ENCODE data around the gene PI4KB.
"Not testable (repeated sequence)": the region's sequence is repeated elsewhere in the genome, so short reads cannot be mapped to it uniquely, and the experiment has no call there.

PI4KB gene

DNA sequence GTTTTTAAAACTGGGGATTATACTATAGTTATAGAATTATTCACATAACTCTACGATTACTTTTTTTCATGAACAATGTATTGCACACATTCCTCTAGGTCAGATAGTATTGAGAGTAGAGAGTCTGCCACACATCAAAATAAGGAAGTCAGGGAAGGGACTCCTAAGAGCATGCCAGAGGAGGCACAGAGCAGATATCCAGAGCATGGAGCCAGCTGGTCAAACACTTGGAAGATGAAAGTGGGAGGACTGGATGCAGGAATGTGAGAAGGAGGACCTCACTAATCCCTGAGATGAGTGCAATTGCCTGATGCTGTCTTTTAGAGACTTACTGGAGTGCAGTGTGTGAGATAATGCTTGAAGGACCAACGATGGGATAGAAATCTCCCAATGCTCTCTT is 29.5 kb upstream of the PI4KB start:
- Mint-ChIP-seq H3K36me3 (peaks cover under 1% of the 10 kb centered on the region), H3K27me3 (no peaks in the 10 kb centered on the region), H3K27ac (peak overlapping the region; percentile 12), H3K4me3 (no peak overlapping the region), H3K4me1 (no peaks in the 10 kb centered on the region), H3K9me3 (peaks cover under 1% of the 10 kb centered on the region)
- DNase-seq (ENCODE audit: low spot score in 2 of 2) (no peak), ATAC-seq (ENCODE audit: low read depth) (no peak)

- Mint-ChIP-seq H3K36me3 (peaks cover 2% of the 10 kb centered on the region), H3K27me3 (no peaks in the 10 kb centered on the region), H3K4me3 (no peak overlapping the region), H3K27ac (no peak overlapping the region), H3K4me1 (peaks cover 9% of the 10 kb centered on the region), H3K9me3 (peaks cover 2% of the 10 kb centered on the region)
- DNase-seq (ENCODE audit: low spot score in 2 of 2) (no peak), ATAC-seq (ENCODE audit: low read depth) (no peak)
These were observed 25.0 kb upstream of the PI4KB start for GRCh38 chr1:151352021-151352718.

GRCh38 chr1:151350323-151350722 is 23.1 kb upstream of the PI4KB start:
- not testable (repeated sequence) for ATAC-seq (ENCODE audit: low read depth); DNase-seq (ENCODE audit: low spot score in 2 of 2); H3K27me3 Mint-ChIP-seq; H3K4me3 Mint-ChIP-seq; H3K9me3 Mint-ChIP-seq
- peaks cover 11% of the 10 kb centered on the region for H3K36me3 Mint-ChIP-seq
- peak overlapping the region; percentile 40 for H3K27ac Mint-ChIP-seq
- peaks cover 22% of the 10 kb centered on the region for H3K4me1 Mint-ChIP-seq

DNA sequence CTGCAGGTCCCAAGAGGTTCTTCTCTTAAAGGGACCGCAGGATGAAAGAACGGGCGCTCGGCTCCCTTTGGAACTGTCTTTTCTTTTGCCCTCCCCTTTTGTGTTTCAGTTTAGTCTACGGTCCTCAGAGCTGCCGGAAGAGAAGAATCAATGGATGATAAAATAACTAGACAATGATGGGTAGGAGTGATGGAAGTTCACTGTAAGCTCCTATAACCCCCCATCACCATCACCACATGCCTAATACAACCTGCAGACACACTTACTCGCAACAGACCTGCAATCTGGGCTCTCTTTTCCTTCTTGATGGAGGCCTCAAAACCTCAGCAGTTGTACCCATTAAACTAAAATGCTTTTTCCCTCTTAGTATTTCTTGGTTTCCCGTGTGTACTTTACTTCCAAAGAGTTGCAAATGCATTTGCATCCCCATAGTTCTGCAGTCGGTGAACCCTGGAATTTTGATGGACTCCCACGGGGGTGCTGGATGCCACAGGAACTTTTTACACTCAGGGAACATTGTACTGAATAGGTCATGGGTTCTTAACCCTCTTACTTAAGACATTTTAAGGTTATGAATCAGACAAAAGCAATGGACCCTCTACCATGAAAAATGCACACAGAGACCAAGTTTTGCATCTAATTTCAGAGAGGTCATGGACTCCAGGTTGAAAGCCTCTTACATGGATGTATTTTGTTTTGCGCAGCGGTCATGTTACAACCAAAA is 20.5 kb upstream of the PI4KB start:
- H3K27me3 Mint-ChIP-seq = no peaks in the 10 kb centered on the region
- DNase-seq (ENCODE audit: low spot score in 2 of 2) (no peak), ATAC-seq (ENCODE audit: low read depth) (peak; percentile 5)
- H3K9me3 Mint-ChIP-seq = peaks cover 2% of the 10 kb centered on the region
- peaks cover 25% of the 10 kb centered on the region for H3K36me3 Mint-ChIP-seq
- H3K4me3 Mint-ChIP-seq = peak overlapping the region; percentile 96
- peaks cover 35% of the 10 kb centered on the region for H3K4me1 Mint-ChIP-seq
- peak overlapping the region; percentile 100 for H3K27ac Mint-ChIP-seq

GRCh38 chr1:151346769-151347522 is 19.7 kb upstream of the PI4KB start, which contains the start of gene RFX5:
Gene RFX5 (minus strand): TSS chr1:151347252. CDS start chr1:151346320, 932 bp downstream.
- DNase-seq (ENCODE audit: low spot score in 2 of 2) = peak; percentile 80 to 94
- Mint-ChIP-seq H3K27ac (peak within 1 kb of the TSS; percentile 100), H3K36me3 (peaks cover 30% of the 10 kb centered on the region), H3K4me1 (peaks cover 39% of the 10 kb centered on the region), H3K27me3 (no peaks in the 10 kb centered on the region), H3K4me3 (peak within 1 kb of the TSS; percentile 96), H3K9me3 (peaks cover 2% of the 10 kb centered on the region)
- peak; percentile 87 for ATAC-seq (ENCODE audit: low read depth)

- Mint-ChIP-seq H3K27ac (peak overlapping the region; percentile 100), H3K36me3 (peaks cover 30% of the 10 kb centered on the region), H3K4me1 (peaks cover 42% of the 10 kb centered on the region), H3K27me3 (no peaks in the 10 kb centered on the region), H3K9me3 (peaks cover 2% of the 10 kb centered on the region), H3K4me3 (peak overlapping the region; percentile 96)
- no peak for DNase-seq (ENCODE audit: low spot score in 2 of 2)
- no peak for ATAC-seq (ENCODE audit: low read depth)
These were observed 19.0 kb upstream of the PI4KB start for GRCh38 chr1:151346082-151346768.

DNA sequence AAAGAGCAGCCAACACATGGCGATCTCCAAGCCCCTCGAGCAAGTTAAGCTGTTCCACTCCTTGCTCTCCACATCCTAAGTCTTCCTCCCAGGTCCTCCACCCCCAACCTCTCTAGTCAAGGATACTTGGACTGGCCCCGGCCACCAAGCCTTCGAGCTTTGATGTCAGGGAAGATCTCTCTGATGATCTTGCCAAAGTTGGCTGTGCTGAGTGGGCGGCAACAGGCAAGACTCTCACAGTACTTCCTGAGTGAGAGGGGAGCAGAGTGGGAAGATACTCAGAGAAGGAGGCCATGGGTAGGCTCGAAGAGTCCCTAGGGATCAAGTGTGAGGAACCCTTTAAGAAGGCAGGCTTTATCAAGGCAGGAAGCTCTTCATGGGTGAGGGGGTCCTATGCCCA is 17.1 kb upstream of the PI4KB start:
- peaks cover 27% of the 10 kb centered on the region for H3K36me3 Mint-ChIP-seq
- H3K27ac Mint-ChIP-seq = peak overlapping the region; percentile 100
- DNase-seq (ENCODE audit: low spot score in 2 of 2) = no peak
- H3K9me3 Mint-ChIP-seq = no peaks in the 10 kb centered on the region
- H3K4me3 Mint-ChIP-seq = no peak overlapping the region
- peaks cover 48% of the 10 kb centered on the region for H3K4me1 Mint-ChIP-seq
- H3K27me3 Mint-ChIP-seq = no peaks in the 10 kb centered on the region
- no peak for ATAC-seq (ENCODE audit: low read depth)

DNA sequence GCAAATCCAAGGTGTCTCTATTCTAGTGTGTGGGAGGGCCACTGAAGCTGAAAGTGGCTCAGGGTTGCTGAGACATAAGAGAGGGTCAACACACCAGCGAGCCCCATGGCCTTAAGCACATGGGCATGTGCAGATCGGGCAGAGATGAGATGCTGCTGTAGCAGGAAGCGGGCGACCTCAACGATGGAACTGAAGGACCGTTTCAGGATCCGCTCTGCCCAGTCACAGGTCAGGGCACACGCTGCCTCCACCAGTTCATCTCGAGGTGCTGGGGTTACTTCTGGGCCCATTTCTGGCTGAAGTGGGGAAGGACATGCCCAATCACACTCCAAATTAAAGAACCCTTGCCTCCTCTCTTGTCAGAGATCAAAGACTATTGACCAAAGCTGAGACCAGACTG is 16.4 kb upstream of the PI4KB start:
- Mint-ChIP-seq H3K36me3 (peaks cover 29% of the 10 kb centered on the region), H3K4me3 (no peak overlapping the region), H3K27ac (peak overlapping the region; percentile 100), H3K9me3 (no peaks in the 10 kb centered on the region), H3K4me1 (peaks cover 48% of the 10 kb centered on the region), H3K27me3 (no peaks in the 10 kb centered on the region)
- no peak for DNase-seq (ENCODE audit: low spot score in 2 of 2)
- no peak for ATAC-seq (ENCODE audit: low read depth)

DNA sequence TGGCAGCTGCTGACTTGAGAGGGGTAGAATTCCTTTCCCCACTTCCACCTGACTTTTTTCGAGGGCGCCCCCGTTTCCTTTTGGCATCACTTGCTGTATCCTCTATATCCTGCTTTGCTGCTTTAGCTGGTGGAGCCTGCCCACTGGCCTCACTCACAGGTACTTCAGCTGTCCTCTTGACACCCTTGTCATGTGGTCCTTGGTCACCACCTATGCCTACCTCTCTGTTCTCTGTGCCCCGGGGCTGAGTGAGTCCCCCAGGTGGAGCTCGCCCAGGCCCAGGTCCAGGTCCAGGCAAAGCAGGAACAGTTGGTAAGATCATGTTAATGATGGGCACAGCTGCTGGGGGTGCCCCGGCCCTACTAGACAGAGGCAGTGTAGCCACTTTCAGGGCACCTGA is 15.4 kb upstream of the PI4KB start:
- DNase-seq (ENCODE audit: low spot score in 2 of 2) (no peak), ATAC-seq (ENCODE audit: low read depth) (no peak)
- Mint-ChIP-seq H3K27me3 (no peaks in the 10 kb centered on the region), H3K4me1 (peaks cover 41% of the 10 kb centered on the region), H3K36me3 (peaks cover 29% of the 10 kb centered on the region), H3K27ac (peak overlapping the region; percentile 82), H3K9me3 (no peaks in the 10 kb centered on the region), H3K4me3 (no peak overlapping the region)

DNA sequence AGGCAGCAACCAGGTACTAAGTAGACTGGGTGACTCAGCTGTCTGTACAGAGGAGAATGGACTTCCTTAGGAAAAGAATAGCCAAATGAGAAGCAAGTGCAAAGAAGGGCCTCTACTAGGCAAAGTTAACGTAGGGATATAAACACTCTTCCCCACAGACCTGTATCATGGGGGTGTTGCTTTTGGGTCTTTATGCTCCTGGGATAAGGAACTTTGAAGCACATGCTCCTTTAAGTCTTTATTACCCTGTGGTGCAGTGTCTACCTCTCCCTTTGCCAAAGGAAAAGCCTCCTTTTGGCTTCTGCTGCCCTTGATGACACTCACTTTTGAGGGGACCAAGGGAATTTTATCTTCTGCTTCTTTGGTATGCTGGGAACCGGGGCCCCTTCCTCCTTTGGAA is 14.8 kb upstream of the PI4KB start:
- peaks cover 29% of the 10 kb centered on the region for H3K36me3 Mint-ChIP-seq
- DNase-seq (ENCODE audit: low spot score in 2 of 2) = no peak
- no peak for ATAC-seq (ENCODE audit: low read depth)
- no peaks in the 10 kb centered on the region for H3K27me3 Mint-ChIP-seq
- no peak overlapping the region for H3K27ac Mint-ChIP-seq
- peaks cover 39% of the 10 kb centered on the region for H3K4me1 Mint-ChIP-seq
- H3K4me3 Mint-ChIP-seq = no peak overlapping the region
- no peaks in the 10 kb centered on the region for H3K9me3 Mint-ChIP-seq

DNA sequence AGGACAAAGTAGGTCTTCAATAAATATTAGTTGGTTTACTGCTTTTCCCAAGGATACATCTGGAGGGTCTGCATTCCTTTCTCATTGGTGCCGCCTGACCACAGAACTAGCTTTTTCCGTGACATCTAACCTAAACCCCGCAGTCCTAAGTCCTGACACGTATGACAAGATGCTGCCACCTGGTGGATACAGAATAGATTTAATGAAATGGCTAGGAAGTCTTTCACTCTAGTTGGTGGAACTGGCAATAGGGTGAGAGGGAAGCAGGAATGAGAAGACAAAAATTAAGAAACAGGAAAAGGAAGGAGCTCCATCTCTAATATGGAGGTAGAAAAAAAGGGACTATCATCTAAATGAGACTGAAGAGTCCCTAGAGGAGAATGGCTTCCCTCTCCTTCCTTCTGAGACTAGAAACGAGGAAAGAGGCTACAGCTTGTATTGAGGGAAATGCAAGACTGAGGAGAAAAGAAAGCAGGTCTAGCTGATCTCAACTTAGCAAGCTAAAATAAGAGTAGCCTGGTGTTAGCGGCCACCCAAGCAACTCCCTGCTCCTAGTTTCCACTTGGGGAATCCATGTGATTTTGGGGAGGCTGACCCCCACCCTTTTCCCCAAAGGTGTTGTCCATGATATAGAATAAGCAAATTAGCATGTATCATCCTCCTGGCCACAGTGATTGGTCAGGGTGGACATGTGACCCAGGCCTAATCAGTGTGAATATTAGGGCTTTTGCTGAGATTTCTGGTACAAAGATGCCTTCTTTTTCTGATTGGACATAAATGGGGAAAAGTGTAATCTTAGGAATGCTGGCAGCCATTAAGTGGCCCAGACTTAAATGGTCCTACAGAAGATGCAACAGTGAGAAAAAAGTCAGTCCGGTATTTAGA is 13.9 kb upstream of the PI4KB start:
- no peaks in the 10 kb centered on the region for H3K27me3 Mint-ChIP-seq
- H3K36me3 Mint-ChIP-seq = peaks cover 27% of the 10 kb centered on the region
- ATAC-seq (ENCODE audit: low read depth) = peak; percentile 88
- peaks cover 32% of the 10 kb centered on the region for H3K4me1 Mint-ChIP-seq
- DNase-seq (ENCODE audit: low spot score in 2 of 2) = peak; percentile 46 to 63
- no peak overlapping the region for H3K4me3 Mint-ChIP-seq
- H3K9me3 Mint-ChIP-seq = no peaks in the 10 kb centered on the region
- H3K27ac Mint-ChIP-seq = peak overlapping the region; percentile 14

DNA sequence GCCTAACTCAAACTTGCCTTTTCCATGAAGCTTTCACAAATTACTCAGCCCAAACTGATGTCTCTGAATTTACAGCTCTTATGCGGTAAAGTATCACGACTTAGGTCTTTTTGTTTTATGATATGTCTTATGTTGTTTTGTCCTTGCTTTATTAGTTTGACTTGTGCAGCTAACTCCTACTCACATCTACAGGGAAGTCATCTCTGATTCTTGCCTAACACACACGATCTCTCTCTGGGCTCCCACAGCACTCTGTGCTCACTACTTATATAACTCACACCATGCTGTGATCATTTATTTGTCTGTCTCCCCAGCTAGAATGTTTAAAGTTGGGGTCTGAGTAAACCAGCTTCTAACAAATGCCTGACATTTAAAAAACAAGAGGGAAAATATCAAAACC is 9.3 kb upstream of the PI4KB start:
- Mint-ChIP-seq H3K4me1 (peaks cover 6% of the 10 kb centered on the region), H3K36me3 (peaks cover 6% of the 10 kb centered on the region), H3K27me3 (no peaks in the 10 kb centered on the region), H3K4me3 (no peak overlapping the region), H3K27ac (no peak overlapping the region), H3K9me3 (no peaks in the 10 kb centered on the region)
- ATAC-seq (ENCODE audit: low read depth) (no peak), DNase-seq (ENCODE audit: low spot score in 2 of 2) (no peak)

DNA sequence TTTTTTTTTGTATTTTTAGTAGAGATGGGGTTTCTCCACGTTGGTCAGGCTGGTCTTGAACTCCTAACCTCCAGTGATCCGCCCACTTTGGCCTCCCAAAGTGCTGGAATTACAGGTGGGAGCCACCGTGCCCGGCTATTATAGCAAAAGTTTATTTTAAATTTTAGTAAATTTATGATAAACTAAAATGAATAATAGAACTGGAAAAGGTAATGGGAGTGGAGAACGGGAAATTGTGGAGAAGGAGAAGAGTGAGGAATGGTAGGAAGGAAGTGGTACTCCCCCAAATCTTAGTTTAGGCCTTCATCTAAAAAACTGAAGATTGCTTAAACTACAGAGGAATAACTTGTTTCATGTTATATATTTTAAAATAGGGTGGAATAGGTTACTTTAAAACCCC is 7.6 kb upstream of the PI4KB start:
- Mint-ChIP-seq H3K36me3 (peaks cover 6% of the 10 kb centered on the region), H3K27ac (no peak overlapping the region), H3K4me3 (no peak overlapping the region), H3K27me3 (no peaks in the 10 kb centered on the region), H3K4me1 (peaks cover under 1% of the 10 kb centered on the region), H3K9me3 (no peaks in the 10 kb centered on the region)
- DNase-seq (ENCODE audit: low spot score in 2 of 2) (no peak), ATAC-seq (ENCODE audit: low read depth) (no peak)

Data from memory B cell (primary cell).